Measurements from ENCODE around the gene KLHL36.

The KLHL36 gene

DNA sequence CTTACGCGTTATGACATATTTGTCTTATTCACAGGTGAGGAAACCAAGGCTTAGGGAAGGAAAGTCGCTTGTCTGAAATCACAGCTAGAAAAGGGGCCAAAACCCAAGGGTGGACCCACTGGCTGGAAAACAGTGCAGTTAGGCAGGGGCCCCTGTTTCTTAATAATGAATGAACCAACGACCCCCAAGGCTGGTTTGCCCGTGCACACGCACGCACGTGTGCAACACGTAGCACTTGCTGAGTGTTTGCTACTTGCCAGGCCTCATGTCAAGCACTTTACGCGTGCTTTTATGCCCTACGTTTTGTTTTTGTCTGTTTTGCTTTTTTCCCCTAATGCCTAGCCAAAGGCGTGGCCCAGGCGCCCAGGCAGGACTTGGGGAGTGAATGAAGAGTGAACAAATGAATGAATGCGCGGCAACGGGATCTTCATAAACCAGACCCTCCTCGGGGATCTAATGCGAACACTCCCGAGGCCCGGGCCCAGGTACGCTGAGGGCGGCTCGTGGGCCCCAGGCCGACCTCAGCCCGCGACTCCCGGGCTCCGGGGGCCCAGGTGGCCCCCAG is 50.9 kb downstream of the KLHL36 start:
- DNase-seq (ENCODE audit: low read depth) = peak; percentile 19

- peak; percentile 78 for DNase-seq (ENCODE audit: low read depth)
Measured at GRCh38 chr16:84699712-84700445, 51.6 kb downstream of the KLHL36 start, which contains the start of gene USP10. USP10 (plus strand) TSS chr16:84700000; CDS start chr16:84700091, 91 bp downstream.

DNA sequence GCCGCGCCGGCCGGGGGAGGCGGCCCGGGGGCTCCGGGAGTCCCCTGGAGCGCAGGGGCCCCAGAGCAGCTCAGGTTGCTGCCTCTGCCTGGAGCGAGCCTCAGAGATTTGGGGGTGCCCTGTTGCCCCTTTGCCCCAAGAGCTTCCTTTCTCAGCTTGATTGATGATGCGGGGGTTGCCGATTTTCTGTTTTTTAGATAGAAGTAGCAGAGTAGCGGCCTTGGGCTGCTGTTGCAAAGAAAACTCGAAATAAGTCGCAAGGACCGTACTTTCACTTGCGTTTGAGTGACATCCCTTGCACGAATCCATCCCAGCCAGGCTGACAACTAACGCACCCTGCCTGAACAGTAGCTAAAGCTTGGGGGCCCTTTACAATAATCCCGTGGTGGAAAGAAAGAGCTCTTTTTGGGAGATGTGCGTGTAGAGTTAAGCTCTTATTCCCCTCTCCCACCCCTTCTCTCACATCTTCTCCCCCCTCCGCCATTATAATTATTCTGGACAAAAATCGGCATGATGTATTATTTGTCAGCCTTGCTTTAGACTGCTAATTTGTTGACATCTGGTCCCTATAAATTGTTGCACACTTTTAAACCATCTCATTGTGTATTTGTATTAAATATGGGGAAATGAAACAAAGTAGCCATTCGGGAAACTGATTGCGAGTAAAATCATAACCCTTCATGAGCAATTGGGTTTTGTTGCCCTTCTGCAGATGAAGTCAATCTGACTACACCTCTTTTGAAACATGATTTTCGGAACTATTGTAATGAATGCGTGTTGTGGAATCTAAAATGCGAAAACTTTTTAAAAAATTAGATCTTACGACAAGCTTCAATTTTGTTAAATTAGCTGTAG is 52.4 kb downstream of the KLHL36 start:
- DNase-seq (ENCODE audit: low read depth) = peak; percentile 20

DNA sequence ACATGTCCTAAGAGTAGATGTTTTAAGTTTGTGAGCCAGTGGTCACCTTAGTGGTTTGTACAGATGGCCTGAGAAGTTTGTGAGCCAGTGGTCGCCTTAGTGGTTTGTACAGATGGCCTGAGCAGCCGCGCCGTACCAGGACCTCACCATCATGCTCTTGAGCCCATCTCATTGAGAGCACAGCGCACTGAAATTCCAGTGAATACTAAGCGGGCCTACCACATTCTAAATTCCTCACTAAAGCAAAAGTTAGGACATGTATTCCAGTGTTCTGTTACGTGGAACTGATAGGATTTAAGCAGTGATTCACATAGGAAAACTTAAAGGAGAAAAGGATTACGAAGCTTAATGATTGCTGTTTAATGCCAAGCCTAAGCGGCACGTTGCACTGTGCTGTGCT is 55.4 kb downstream of the KLHL36 start:
- DNase-seq (ENCODE audit: low read depth) = no peak

- no peak for DNase-seq (ENCODE audit: low read depth)
Measured at GRCh38 chr16:84704253-84704652, 55.9 kb downstream of the KLHL36 start.

- no peak for DNase-seq (ENCODE audit: low read depth)
Measured at GRCh38 chr16:84706856-84707255, 58.5 kb downstream of the KLHL36 start.

DNA sequence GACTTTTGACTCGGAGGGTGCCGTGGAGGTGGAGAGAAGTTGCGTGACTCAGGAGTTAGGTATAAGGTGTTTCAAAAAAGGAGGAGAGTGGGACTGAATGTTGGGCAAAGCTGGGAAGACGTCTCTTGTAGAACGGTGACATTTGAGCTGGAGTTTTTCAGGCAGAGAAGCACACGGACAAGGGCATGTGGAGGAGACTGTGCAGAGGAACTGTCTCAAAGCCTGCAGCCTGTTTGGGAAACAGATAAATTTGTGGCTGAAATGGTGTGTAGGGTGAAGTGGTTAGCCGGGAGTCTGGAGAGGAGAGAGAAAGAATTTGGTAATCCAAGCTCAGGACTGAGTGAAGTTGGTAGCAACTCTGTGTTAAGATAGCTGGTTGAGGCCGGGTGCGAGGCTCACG is 61.3 kb downstream of the KLHL36 start:
- no peak for DNase-seq (ENCODE audit: low read depth)

DNA sequence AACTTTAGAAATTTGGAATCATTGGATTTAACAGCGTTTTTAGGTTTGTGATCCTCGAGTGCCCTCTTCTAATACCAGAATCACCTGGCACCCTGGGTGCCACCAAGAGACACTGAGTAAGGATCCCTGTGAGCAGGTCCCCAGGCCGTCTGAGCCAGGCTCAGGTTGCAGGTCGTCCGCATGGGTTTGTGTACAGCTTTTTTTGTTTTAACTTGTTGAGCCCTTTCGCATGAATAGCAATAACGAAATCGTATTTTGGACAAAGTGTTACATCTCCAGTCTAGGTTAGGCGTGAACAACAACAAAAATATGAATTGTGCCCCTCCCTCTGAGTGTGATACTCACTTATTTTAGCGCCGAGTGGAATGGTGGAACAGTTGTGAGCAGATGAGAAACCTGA is 62.4 kb downstream of the KLHL36 start:
- DNase-seq (ENCODE audit: low read depth) = no peak
